HG03045 (cell line): ENCODE results near the gene RIMBP3B.
"Not testable (repeated sequence)": the region's sequence is repeated elsewhere in the genome, so short reads cannot be mapped to it uniquely, and the experiment has no call there.

ENCODE experiments used
- ATAC-seq: cut with Tn5 transposase; IDR thresholded peaks from one replicate; pipeline ENCODE4 v1.9.1; 2021; ENCODE audit warnings: mild to moderate bottlenecking, moderate library complexity; ENCODE audit not compliant: unreplicated experiment

RIMBP3B gene

DNA sequence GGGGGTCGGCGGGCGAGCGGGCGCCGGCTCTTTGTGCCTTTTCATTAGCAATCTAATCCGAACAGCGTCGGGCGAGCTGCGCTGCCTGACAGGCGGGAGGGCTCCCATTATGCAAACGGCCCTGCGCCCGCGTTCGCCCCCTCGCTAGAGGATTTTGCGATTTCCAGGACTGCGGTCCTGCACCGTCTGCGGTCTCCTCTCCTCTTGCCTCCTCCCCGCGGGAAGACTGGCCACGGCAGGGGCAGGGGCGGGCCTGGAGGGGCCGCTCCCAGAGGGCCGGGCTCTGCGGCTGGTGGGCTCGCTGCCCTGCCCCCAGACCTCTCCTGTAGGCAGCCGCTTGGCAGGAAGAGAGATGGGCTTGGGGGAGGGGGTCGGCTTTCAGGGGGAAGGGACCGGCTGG, 34.3 kb downstream of the RIMBP3B start:
- ATAC-seq = not testable (repeated sequence)

DNA sequence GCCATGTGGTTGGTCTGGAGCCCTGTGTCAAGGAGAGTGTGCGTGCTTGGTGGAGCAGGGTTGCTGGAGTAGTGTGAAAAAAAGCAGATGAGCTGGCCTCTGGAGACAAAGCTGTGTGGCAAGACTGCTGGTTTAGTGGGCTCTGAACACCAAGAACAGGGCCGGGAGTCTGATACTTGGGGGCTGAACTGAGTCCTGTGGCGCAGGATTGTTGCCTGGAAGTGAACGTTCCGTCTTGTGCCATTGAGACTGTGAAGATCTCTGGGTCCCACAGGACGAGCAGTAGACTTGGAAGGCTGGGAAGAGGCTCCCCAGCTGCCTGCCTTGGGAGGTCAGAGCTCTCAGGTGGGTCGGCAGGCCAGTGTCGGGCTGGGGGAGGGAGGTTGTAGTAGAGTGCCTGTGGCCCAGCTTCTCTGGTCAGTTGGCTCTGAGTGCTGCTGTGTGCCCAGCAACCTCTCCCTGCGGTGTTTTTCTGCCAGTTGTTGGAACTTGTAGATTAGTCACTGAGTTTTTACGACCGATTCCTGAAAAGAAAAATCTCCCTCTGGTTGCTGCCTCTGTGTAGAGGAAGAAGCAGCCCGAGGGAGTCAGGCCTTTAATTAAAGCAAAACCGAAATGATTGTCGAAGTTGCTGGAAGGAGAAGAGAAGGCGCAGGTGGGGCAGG, 35.6 kb downstream of the RIMBP3B start:
- not testable (repeated sequence) for ATAC-seq

GRCh38 chr22:21420180-21420763, 36.7 kb downstream of the RIMBP3B start:
- not testable (repeated sequence) for ATAC-seq

- ATAC-seq = not testable (repeated sequence)
These were observed 40.6 kb downstream of the RIMBP3B start for GRCh38 chr22:21424084-21424709.

- ATAC-seq = not testable (repeated sequence)
These were observed 51.1 kb downstream of the RIMBP3B start for GRCh38 chr22:21434378-21435233.

DNA sequence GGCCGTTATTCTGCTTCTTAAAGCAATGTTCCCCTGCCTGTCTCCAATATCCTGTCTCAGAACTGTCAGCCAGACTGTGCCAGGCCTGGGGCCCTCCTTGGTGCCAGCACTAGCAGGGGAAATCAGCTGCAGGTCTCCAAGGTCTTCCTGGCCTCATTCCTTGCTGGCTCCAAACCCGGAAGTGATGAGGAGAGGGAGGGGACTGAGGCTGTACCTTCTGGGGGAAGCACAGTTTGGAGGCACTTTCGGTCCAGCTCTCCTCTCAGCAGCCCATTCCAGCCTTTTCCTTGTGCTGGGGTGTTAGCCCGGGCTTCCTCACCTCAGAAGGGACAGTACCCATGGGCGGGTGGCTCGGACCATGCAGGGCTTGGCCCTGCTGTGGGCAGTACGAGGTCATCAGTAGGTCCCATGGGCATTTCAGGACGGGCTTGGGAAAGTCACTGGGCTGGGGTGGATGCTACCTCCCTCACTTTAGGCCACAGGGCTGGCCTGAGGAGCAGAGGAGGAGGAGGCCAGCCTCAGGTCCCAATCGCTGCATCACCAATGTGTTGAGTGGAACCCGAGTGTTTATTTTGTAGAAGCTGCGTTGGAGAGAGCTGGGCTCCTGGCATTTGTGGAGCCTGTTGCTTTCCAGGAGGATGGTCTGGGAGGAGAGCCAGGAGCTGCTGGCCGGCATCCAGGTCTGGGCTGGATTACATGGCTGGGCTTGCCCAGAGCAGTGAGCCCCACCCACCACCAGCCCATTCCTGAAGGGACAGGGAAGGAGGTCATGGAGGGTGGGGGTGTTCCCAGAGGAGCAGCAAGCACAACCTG, 52.7 kb downstream of the RIMBP3B start:
- ATAC-seq = not testable (repeated sequence)

GRCh38 chr22:21438013-21438412, 54.5 kb downstream of the RIMBP3B start:
- not testable (repeated sequence) for ATAC-seq
